NCI-H2227 (cell line): ENCODE results near the gene KCNK13.

ENCODE experiments used
- DNase-seq: peaks from one replicate; lab custom pipeline; 2025; ENCODE audit not compliant: unreplicated experiment; lab: John Stamatoyannopoulos, UW

The KCNK13 gene

GRCh38 chr14:90126260-90126659 is 64.5 kb downstream of the KCNK13 start:
- no peak for DNase-seq

GRCh38 chr14:90132821-90133570 is 71.2 kb downstream of the KCNK13 start:
- no peak for DNase-seq

GRCh38 chr14:90136904-90137303 is 75.1 kb downstream of the KCNK13 start:
- DNase-seq: no peak

GRCh38 chr14:90137807-90138206 is 76.0 kb downstream of the KCNK13 start:
- DNase-seq: no peak

- DNase-seq: no peak
These were observed 77.4 kb downstream of the KCNK13 start for GRCh38 chr14:90139199-90139598.

GRCh38 chr14:90140298-90140955 is 78.6 kb downstream of the KCNK13 start:
- no peak for DNase-seq

- no peak for DNase-seq
These were observed 79.1 kb downstream of the KCNK13 start for GRCh38 chr14:90140956-90141316.

- no peak for DNase-seq
These were observed 91.6 kb downstream of the KCNK13 start for GRCh38 chr14:90153429-90153828.

GRCh38 chr14:90154110-90154509 is 92.3 kb downstream of the KCNK13 start:
- no peak for DNase-seq

- DNase-seq: peak; percentile 33
These were observed 97.4 kb downstream of the KCNK13 start for GRCh38 chr14:90159146-90159545.

- no peak for DNase-seq
These were observed 97.9 kb downstream of the KCNK13 start for GRCh38 chr14:90159688-90160087.

- DNase-seq: no peak
These were observed 99.3 kb downstream of the KCNK13 start for GRCh38 chr14:90161129-90161528.

GRCh38 chr14:90168425-90169105 is 106.8 kb downstream of the KCNK13 start:
- no peak for DNase-seq

- DNase-seq: no peak
These were observed 113.8 kb downstream of the KCNK13 start for GRCh38 chr14:90175631-90176030.

GRCh38 chr14:90177539-90178189 is 115.9 kb downstream of the KCNK13 start:
- DNase-seq: no peak

GRCh38 chr14:90179357-90179756 is 117.6 kb downstream of the KCNK13 start:
- DNase-seq: no peak

GRCh38 chr14:90179809-90180779 is 118.3 kb downstream of the KCNK13 start:
- DNase-seq: no peak

- no peak for DNase-seq
These were observed 122.3 kb downstream of the KCNK13 start for GRCh38 chr14:90184094-90184493.

- DNase-seq: no peak
These were observed 122.9 kb downstream of the KCNK13 start for GRCh38 chr14:90184571-90185266.

- DNase-seq: no peak
These were observed 126.8 kb downstream of the KCNK13 start for GRCh38 chr14:90188588-90188987.
